Peyer's patch (tissue), 4 donors: ENCODE measurements around the gene TMEM256.

ENCODE experiments used
- CTCF ChIP-seq, 6 experiments: fragments of 450-650 bp in 4 of 6; fragments of 200-600 bp in 2 of 6; sonication (generic) in 1 of 6; IDR thresholded peaks; one replicate each; pipeline ENCODE4 v1.5.1; 2017 to 2019; ENCODE audit warnings: antibody characterized with exemption in 6 of 6, mild to moderate bottlenecking in 3 of 6, moderate library complexity in 1 of 6
- POLR2A ChIP-seq, 2 donors: fragments of 450-650 bp; IDR thresholded peaks; one replicate each; pipeline ENCODE4 v1.5.1; 2017; ENCODE audit warnings: antibody characterized with exemption in 2 of 2, mild to moderate bottlenecking in 2 of 2, moderate library complexity in 2 of 2

DNA sequence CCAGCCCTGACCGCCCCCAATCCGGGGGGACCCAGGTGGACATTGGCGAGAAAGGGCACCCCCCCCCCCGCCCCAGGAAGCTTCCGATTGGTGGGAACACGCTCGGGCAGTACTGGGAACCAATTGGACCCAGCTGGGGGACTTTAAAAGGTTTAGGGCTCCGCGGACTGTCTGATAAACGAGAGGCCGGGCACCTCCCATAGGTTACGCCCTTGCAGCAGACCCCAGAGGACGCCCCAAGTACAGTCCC, 245 bp downstream of the TMEM256 start:
- TF ChIP-seq POLR2A (IDR thresholded peaks at IDR 0.05) (no peak), CTCF (IDR thresholded peaks at IDR 0.05) (peak in 1 of 6 experiments; percentile 15)
